Measurements from ENCODE around the gene PEF1.

PEF1 gene, protein sequence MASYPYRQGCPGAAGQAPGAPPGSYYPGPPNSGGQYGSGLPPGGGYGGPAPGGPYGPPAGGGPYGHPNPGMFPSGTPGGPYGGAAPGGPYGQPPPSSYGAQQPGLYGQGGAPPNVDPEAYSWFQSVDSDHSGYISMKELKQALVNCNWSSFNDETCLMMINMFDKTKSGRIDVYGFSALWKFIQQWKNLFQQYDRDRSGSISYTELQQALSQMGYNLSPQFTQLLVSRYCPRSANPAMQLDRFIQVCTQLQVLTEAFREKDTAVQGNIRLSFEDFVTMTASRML

DNA sequence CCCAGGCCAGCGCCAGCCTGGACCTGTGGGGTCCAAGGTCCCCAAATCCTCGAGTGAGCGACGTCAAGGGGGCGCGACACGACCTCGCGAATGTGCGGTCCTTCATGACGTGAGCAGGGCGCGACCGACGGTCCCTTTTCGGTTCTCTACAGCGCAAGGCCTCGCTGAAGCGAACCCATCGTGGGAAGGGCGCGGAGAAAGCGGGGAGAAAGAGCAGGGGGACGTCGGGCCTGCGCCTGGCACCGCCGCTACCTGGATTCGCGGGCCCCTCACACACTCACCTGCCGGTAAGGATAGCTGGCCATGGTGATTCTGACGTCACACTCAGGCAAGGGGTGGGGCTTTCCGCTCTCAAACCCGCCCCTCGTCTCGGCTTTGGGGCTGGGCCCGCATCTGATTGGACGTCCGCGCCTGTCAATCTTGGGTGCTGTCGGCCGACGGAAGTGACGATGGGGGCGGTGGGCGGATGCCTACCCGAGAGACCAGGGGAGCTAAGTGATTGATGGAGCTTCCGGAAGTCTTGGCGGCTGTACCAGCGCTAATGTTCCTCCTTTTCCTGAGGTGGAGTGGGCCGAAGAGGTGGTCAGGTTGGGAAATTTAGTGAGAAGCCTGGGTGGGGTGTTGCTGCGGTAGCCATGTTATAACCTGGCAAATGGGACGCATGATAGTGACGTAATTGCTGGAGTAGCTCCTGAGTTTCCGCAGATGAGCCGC, at the start of gene PEF1:
Gene PEF1, minus strand, starts transcription at position 317 of the 714 bp plus-strand sequence. Its CDS starts 12 bp downstream, at position 305.
- no peaks in the 10 kb centered on the region for H3K9me3 ChIP-seq
- peak within 1 kb of the TSS; percentile 75 to 93 for H3K4me3 ChIP-seq
- intact Hi-C loops (cut with DNase I; ENCODE audit: low total_unique reads): no loop called here
- H3K27ac ChIP-seq: peak within 1 kb of the TSS; percentile 95 to 99
- peaks cover 0 to 80% (median 63%) of the 10 kb centered on the region in 4 donors for H3K4me1 ChIP-seq
- H3K27me3 ChIP-seq: no peaks in the 10 kb centered on the region
- peak; percentile 98 to 99 for DNase-seq
- TF ChIP-seq, protein P1, sequence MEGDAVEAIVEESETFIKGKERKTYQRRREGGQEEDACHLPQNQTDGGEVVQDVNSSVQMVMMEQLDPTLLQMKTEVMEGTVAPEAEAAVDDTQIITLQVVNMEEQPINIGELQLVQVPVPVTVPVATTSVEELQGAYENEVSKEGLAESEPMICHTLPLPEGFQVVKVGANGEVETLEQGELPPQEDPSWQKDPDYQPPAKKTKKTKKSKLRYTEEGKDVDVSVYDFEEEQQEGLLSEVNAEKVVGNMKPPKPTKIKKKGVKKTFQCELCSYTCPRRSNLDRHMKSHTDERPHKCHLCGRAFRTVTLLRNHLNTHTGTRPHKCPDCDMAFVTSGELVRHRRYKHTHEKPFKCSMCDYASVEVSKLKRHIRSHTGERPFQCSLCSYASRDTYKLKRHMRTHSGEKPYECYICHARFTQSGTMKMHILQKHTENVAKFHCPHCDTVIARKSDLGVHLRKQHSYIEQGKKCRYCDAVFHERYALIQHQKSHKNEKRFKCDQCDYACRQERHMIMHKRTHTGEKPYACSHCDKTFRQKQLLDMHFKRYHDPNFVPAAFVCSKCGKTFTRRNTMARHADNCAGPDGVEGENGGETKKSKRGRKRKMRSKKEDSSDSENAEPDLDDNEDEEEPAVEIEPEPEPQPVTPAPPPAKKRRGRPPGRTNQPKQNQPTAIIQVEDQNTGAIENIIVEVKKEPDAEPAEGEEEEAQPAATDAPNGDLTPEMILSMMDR (IDR thresholded peaks at IDR 0.05): no peak
- H3K36me3 ChIP-seq: no peaks in the 10 kb centered on the region

DNA sequence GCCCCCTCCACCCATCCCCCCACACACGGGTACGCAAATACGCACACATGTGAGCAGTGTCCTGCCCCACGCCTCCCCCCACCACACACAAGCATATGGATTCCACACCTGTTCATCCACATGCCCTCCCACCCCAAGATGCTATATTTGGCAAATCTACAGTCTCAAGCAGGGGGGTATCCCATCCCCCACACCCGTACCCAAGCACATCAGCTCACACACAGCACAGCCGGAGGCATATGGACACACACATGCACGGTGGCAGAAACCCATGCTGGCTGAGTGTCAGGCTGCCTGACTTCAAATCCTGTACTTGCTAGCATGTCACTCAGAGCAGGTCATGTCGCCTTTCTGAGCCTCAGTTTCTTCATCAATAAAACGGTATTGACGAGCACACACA, 48.6 kb upstream of the PEF1 start:
- peaks cover 3 to 94% (median 60%) of the 10 kb centered on the region in 3 donors for H3K36me3 ChIP-seq
- peaks cover 0 to 27% (median 0%) of the 10 kb centered on the region in 4 donors for H3K4me1 ChIP-seq
- no peak for DNase-seq
- TF ChIP-seq, protein P1 (IDR thresholded peaks at IDR 0.05): no peak
- H3K27ac ChIP-seq: no peak overlapping the region
- no peak overlapping the region for H3K4me3 ChIP-seq
- no peaks in the 10 kb centered on the region for H3K27me3 ChIP-seq
- no peaks in the 10 kb centered on the region for H3K9me3 ChIP-seq
- intact Hi-C loops (cut with DNase I; ENCODE audit: low total_unique reads): no loop called here

DNA sequence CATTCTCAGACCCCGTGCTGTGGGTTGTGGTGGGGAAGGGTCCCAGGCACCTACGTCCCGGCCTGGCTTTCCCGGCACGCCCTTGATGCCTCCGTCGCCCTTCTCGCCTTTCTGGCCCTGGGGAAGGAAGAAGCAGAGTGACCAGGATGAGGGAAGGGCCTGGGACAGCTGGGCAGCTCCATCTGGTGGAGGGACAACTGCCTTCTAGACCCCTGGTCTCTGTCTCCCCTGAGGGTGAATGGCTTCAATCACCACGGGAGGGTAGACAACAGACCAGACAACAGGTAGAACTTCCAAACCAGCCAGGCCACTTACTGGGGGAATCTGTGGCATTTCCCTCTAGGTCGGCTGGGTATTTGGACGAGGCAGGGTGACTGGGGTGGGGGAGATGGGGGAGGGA, 47.3 kb upstream of the PEF1 start:
- Histone ChIP-seq H3K36me3 (peaks cover 3 to 90% (median 51%) of the 10 kb centered on the region in 3 donors), H3K27me3 (no peaks in the 10 kb centered on the region), H3K27ac (peak overlapping the region in 1 of 2 donors; percentile 16), H3K4me1 (peaks cover 0 to 17% (median 0%) of the 10 kb centered on the region in 4 donors), H3K4me3 (no peak overlapping the region), H3K9me3 (no peaks in the 10 kb centered on the region)
- intact Hi-C loops (cut with DNase I; ENCODE audit: low total_unique reads): no loop called here
- DNase-seq: no peak
- TF ChIP-seq, protein P1 (IDR thresholded peaks at IDR 0.05): no peak

DNA sequence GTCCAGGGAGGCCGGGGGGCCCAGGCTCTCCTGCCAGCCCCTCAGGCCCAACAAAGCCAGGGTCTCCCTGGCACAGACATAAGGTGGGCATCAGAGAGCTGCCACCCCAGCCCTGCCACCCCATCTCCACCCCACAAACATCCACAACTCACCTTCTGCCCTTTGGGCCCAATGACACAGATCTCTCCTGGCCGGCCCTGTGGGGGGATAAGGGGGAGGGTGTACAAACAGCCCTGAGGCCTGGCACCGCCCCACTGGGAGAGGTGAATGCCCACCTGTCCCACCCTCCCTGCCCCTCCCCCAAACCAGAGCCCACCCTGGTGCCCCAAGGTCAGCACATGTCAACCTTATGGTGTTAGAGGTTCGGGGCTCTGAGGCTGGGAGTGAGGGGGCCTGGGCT, 46.8 kb upstream of the PEF1 start:
- TF ChIP-seq, protein P1 (IDR thresholded peaks at IDR 0.05): no peak
- intact Hi-C loops (cut with DNase I; ENCODE audit: low total_unique reads): no loop called here
- Histone ChIP-seq H3K9me3 (no peaks in the 10 kb centered on the region), H3K4me1 (peaks cover 0 to 12% (median 0%) of the 10 kb centered on the region in 4 donors), H3K4me3 (no peak overlapping the region), H3K27ac (peak overlapping the region in 1 of 2 donors; percentile 16), H3K27me3 (no peaks in the 10 kb centered on the region), H3K36me3 (peaks cover 3 to 90% (median 51%) of the 10 kb centered on the region in 3 donors)
- DNase-seq: no peak

DNA sequence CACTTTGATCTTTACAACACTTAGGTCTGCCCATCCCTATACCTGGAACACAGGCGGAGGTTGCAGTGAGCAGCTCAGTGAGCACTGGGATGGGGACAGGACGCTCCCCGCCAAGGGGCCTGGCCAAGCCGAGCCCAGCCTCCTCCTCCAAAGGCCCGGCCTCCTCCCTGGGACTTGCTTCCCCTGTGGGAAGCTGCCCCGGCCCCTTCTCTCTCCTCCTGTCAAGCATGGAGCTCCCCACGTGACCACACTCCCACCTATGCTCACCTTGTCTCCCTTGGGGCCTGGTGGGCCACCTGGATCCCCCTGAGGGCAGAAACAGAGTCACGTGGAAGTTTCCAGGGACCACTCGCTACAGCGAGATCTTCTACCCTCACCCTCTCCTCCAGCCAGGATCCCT, 46.2 kb upstream of the PEF1 start:
- H3K9me3 ChIP-seq: no peaks in the 10 kb centered on the region
- no peak overlapping the region for H3K4me3 ChIP-seq
- H3K4me1 ChIP-seq: peaks cover 0 to 7% (median 0%) of the 10 kb centered on the region in 4 donors
- peaks cover 3 to 90% (median 48%) of the 10 kb centered on the region in 3 donors for H3K36me3 ChIP-seq
- no peak overlapping the region for H3K27ac ChIP-seq
- no peaks in the 10 kb centered on the region for H3K27me3 ChIP-seq
- TF ChIP-seq, protein P1 (IDR thresholded peaks at IDR 0.05): no peak
- intact Hi-C loops (cut with DNase I; ENCODE audit: low total_unique reads): no loop called here
- DNase-seq: no peak
